ENCODE results near the gene SCN10A.

The SCN10A gene

GRCh38 chr3:38651153-38651789 is 164.7 kb downstream of the SCN10A start:
- DNase-seq (ENCODE audit: low spot score): peak; percentile 80

DNA sequence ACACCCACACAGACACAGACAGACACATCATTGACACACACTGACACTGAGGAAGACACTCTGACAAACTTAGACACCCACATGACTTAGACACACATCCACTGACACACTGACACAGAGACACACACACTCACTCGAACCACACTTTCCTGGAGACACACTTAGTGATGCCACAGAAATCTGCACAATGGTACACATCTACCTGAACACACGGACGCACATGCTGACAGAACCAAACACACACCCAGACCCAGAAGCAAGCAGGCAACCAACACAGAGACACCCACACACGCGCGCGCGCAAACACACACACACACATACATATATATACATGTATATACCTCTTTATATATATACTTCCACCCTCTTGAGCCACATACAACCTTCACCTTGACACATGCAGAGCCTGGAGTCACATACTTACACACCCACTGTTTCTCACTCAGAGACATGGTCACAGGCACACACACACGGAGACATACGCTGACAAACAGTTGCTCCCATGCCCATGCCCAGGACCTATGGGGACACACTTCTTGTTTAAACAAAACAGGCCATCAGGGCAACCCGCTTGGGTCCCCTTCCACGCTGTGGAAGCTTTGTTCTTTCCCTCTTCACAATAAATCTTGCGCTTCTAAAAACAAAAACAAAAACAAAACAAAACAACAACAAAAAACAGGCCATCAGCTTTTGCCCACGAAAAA is 165.6 kb downstream of the SCN10A start:
- peak; percentile 4 for DNase-seq (ENCODE audit: low spot score)

- DNase-seq (ENCODE audit: low spot score): peak; percentile 83
Measured at GRCh38 chr3:38649500-38650247, 166.3 kb downstream of the SCN10A start, which contains the start of gene SCN5A. Gene SCN5A, minus strand, starts transcription at chr3:38649687. Its CDS starts 16,380 bp downstream, at chr3:38633307.

GRCh38 chr3:38648659-38649499 is 167.1 kb downstream of the SCN10A start:
- DNase-seq (ENCODE audit: low spot score): peak; percentile 35

DNA sequence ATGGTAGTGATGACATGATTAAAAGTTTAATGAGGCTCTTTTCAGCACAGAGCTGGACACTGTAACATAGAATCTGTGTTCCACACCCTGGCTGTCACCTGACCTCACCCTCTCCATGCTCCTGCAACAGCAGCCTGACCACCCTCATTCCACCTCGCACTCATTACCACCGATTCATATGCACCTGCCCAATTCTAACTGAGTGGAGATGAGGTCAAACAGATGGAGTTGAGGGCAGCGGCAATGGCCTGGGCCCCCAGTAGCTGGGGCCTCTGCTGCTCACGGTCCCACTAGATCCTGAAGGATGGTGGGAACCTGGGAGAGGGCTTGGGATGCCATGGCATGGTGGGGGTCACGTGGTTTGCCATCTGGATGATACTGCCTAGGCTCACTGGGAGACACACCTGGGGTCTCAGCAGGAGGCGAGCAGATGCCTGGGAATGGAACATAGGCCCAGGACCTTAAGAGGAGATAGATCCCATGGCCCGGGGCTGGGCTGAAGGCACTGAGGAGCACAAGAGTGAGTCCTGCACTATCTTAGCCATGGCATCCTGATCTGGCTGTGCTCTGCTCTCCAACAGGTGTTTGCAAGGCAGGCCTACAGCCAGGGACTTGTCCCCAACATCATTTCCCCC is 167.9 kb downstream of the SCN10A start:
- DNase-seq (ENCODE audit: low spot score): no peak

DNA sequence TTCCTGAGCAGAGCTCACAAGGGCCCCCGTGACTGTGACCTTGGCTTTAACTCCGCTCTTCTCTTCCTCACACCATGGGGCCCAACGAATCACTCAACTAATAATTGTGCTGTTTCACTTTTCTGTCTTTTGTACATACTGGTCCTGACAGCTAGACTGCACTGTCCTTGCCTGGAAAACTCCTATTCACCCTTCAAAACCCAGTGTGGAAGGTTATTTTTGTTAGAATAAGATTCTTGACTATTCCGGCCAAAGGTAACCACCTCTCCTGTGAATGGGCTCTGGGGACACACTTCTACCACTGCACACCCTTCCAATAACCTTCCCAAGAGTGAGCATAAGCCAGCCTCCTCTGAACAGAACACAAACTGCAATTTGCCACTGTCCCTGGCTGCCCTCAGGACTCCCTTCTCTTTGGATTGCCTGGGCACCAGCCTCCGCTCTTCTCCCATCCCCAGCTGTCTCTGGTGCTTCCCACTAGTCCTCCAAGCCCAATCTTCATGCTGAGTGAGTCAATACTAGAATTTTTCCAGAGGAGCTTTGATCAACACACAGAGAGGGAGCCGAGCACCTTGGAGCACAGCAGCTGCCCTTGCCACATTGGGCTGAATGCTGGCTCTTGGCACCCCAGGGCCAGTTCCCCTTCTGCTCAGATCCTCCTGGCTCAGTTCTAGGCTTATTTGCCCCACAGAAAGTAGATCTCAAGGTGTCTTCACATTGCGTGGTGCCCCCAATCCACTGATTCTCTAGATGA is 168.6 kb downstream of the SCN10A start:
- no peak for DNase-seq (ENCODE audit: low spot score)
